SKM-1 treated with dmso at 0.1 percent for 144 hours (cell line): Measurements from ENCODE around the gene UBXN2A.
"Not testable (repeated sequence)": the region's sequence is repeated elsewhere in the genome, so short reads cannot be mapped to it uniquely, and the experiment has no call there.

Experiments
- DNase-seq: peaks from one replicate; lab custom pipeline; 2025; ENCODE audit not compliant: unreplicated experiment; lab: John Stamatoyannopoulos, UW

The UBXN2A gene

DNA sequence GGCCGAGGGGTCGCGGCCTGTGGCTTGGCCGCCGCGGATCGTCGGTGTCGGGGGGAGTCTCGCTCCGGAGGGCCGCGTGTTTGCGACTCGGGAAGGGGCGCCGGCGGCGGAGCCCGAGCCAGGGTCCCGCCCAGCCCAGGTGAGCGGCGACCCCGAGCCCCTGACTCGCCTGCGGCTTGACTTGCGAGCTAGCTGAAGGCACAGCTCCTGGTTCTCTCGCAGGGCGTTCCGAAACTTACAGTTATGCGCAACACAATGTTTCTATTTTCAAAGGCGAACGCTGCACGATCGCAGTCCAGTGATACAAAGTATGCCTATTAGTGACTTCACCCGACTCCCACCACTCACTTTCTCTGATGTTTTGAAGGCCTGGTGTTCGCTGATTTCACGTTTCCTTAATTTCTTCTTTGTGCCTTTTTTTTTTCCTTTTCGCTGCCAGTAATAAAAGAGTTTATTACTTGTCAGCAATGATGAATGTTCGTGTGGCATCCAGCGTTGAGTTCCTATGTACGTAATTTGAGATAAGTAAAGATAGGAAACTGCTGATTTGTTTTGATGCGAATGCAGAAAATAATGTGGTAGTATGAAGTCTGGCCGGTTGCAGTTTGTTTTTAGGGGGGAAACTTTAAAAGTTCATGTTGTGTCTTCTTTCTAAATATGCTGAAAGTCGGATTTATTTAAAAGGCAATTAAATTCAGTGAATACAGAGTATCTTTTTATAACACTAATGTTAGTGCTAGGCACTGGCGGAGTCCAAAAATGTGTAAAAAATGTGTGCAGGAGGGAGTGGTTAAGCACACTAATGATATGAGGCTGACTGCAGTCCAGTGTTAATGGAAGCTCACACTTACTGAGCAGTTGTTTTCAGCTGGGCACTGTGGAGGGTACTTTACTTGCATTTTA, 706 bp downstream of the UBXN2A start:
- no peak for DNase-seq

DNA sequence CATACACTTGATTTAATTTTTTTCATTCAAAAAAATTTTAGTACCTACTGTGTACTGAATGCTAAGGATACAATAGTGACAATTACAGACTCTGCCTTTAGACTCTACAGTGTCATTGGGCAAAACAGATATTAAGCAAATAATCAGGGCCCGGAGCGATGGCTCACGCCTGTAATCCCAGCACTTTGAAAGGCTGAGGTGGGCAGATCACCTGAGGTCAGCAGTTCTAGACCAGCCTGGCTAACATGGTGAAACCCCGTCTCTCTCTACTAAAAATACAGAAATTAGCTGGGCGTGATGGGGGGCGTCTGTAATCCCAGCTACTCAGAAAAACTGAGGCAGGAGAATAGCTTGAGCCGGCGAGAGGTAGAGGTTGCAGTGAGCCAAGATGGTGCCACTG, 1.4 kb downstream of the UBXN2A start:
- no peak for DNase-seq

DNA sequence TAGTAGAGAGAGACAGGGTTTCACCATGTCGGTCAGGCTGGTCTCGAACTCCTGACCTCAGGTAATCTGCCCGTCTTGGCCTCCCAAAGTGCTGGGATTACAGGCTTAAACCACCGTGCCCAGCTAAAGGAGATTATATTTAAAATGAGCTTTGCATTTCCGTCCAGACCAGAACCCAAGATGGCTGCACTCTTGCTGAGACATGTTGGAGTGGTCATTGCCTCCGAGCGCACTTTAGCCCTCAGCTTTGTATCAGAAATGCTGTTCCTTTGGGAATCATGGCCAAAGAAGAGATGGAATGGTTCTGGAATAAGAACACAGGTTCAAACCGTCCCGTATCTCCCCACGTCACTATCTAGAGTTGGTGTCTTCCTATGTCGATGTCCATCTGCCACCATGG, 3.4 kb downstream of the UBXN2A start:
- no peak for DNase-seq

DNA sequence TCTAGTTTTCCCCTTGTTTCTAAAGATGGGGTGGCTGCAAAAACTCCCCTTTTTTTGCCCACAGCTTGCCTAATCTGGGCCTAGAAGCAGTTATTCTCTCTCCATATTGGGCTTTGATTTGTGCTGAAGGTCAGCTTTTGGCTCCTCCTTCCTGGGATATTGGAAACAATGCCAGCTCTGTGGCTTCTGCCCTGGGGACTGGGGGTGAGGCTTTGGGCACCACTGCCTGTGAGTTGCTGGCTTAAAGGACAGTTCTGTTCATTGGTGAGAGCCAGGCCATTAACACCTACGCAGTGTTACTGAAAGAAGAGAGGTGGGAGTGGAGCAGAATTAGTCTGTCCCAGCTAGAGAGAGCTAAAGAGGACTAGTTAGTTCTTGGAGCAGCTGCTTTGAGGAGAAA, 4.3 kb downstream of the UBXN2A start:
- DNase-seq, result no peak

DNA sequence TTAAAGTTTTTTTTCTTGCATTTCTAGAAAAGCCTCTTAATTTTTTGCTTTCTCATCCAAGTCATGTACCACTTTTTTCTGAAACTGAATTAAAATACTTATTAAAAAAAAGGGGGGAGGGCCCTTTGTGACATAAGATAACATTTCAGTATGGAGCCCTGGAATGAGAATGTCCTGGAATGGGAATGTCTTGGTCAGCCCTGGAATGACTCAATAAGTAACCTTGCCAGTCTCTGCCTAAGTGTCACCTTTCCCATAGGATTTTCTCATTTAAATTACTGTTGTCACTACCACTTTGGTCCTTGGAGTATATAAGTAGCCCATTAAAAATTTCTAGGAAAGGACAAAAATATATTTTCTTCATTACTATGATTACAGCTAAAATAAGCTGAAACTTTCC, 4.7 kb downstream of the UBXN2A start:
- no peak for DNase-seq

DNA sequence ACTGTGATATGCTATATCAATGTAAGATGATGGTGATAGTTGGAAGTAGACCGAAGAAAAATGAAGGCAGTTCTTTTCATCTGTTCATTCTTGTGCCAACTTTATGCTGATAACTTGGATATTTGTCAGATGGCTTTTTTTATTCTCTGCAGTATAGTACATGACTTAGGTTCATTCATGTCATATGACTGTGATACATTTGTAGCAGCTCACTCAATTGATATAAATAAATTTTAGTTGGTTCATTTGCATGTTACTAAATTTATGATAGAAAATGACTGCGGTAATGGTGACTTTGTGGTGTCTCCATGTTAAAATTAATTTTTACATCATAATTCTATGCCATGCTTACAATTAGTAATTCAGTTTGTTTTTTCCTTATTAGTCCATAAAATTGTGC, 7.1 kb downstream of the UBXN2A start:
- DNase-seq, result no peak

DNA sequence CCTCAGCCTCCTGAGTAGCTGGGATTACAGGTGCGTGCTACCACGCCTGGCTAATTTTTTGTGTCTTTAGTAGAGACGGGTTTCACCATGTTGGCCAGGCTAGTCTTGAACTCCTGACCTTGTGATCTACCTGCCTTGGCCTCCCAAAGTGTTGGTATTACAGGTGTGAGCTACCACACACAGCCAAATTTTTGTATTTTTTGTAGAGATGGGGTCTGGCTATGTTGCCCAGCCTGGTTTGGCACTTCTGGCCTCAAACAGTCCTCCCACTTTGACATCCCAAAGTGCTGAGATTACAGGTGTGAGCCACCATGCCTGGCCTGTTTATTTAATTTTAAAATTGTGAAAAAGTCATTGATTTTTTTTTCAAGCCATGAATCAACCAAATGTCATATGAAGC, 12.3 kb downstream of the UBXN2A start:
- DNase-seq, result not testable (repeated sequence)

DNA sequence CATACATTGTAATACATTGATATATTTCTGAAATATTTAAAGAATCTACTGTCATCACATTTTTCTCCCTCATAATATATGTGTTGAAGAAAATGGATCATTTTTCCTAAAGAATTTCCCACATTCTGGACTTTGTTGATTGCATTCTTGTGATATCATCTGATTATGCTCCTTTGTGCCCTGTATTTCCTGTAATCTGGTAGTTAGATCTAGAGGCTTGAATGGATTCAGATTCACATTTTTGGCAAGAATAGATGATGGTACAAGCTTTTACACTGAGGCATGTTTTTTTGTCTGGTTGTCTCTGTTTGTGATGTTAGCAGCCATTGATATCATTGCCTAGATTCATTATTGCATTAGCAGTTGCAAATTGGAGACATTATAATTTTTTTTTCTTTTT, 13.4 kb downstream of the UBXN2A start:
- DNase-seq, result no peak

DNA sequence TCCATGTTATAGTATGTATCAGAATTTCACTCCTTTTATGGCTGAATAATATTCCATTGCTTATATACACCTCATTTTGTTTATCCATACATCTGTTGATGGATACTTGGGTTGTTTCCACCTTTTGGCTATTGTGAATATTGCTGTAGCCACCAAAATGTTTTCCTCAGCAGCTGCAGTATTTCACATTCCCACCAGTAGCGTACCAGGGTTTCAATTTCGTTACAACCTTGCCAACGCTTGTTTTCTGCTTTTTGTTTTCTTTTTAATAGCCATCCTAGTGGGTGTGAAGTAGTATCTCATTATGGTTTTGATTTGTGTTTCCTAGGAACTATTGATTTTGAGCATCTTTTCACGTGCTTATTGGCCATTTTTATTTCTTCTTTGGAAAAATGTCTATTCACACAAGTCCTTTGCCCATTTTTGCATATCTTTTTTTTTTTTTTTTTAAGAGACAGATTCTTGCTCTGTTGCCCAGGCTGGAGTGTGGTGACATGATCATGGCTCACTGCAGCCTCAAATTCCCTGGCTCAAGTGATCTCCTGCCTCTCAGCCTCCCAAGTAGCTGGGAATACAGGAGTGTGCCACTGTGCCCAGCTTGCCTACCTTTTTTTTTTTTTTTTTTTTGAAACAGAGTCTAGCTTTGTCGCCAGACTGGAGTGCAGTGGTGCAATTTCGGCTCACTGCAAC, 14.2 kb downstream of the UBXN2A start:
- no peak for DNase-seq

DNA sequence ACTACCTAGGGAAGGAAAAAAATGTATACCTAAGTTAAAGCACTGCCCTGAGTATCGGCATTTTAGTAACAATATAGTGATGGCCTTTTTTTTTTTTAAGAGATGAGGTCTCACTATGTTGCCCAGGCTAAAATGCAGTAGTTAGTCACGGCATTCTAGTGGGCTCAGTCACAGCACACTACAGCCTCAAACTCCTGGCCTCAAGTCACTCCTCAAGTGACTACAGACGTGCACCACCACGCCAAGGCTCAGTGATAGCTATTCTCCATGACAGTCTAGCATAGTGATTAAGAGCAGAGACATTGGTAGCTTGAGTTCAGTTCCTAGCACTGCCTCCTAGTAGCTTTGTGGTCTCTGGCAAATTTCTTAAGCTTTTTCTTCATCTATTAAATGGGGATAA, 27.6 kb downstream of the UBXN2A start:
- DNase-seq, result no peak

DNA sequence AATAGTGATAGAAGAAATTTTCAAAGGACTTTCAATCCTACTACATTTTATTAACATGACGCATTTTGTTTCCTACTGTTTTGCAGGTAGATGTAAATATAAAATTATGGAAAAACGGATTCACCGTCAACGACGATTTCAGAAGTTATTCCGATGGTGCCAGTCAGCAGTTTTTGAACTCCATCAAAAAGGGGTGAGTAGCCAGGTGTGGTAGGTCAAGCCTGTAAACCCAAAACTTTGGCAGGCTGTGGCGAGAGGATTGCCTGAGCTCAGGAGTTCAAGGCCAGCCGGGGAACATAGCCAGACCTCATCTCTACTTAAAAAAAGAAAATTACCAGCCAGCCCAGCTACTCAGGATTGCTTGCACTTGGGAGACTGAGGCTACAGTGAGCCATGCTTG, 36.6 kb downstream of the UBXN2A start:
- no peak for DNase-seq

DNA sequence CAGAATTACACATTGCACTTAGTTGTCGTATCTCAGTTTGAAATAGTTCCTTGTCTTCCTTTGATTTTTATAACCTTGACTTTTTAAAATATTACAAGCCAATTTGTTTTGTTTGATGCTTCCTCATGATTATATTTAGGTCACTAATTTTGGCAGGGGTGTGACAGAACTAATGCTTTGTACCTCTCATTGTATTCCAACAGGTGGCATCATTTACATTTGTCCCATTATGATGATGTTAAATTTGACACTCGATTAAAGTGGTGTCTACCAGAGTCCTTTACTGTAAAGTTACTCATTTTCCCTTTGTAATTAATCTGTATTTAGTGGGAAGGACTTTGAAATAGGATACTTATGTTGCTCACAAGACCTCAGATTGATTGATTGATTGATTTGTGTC, 48.1 kb downstream of the UBXN2A start:
- DNase-seq, result peak; percentile 3

DNA sequence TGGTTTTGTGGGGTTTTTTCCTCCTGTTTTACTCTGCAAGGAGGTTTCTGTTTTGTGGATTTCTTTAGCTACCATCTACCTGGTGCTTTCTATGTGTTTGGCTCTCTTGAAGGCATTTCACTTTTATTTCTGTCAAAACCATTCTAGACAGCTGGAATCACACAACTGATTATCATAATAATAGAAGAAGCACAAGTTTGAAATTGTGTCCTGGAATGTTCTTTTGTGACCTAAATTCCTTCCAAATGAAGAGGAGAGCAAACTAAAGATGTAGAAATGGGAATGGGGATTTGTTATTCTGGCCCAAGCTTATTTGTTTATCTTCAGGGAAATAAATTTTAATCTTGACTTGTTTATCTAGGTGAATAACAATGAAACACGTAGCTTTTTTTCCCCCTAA, 52.7 kb downstream of the UBXN2A start:
- DNase-seq, result no peak

DNA sequence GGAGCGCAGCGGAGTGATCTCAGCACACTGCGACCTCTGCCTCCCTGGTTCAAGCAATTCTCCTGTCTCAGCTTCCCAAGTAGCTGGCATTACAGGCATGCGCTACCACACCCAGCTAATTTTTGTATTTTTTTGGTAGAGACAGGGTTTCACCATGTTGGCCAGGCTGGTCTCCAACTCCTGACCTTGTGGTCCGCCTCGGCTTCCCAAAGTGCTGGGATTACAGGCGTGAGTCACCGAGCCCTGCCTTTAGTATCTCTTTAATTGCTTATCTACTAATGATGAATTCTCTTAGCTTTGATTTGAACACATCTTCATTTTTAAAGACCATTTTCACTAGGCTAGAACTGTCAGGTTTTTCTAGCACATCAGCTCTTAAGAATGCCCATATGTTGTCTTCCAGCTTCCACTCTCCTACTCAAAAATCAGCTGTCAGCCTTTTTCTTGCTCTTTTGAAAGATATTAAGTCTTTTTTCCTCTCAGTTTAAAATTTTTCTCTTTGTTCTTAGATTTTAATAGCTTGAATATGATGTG, 53.5 kb downstream of the UBXN2A start:
- DNase-seq, result no peak

DNA sequence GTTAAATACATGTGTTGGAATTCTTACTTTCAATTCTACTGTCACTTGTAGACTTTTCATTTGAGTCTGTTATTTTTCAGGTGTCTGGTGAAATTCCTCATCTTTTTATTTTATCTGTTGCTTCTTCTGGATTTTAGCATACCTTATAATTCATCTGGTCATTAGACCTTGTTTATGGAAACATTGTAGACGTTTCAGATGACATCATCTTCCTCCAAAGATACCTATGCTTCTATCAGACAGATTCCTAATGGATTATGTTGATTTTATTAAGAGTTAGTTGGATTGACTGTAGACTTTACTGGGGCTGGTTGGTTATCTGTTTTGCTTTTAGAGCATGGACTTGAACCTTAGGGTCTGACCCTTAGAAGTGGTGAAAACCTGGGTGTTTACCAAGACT, 54.3 kb downstream of the UBXN2A start:
- DNase-seq, result no peak

DNA sequence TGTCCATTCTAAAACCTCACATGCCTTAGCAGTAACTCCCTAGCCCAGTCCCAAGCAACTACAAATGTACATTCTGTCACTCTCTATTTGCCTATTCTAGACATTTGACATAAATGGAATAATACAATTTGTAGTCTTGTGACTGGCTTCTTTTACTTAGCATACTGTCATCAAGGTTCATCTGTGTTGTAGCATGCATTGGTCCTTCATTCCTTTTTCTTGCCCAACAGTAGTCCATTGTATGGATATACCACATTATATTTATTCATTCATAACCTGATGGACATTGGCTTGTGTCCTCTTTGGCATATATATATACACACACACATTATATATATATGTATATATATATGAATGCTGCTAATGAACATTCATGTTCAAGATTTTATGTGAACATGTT, 67.4 kb downstream of the UBXN2A start:
- no peak for DNase-seq

DNA sequence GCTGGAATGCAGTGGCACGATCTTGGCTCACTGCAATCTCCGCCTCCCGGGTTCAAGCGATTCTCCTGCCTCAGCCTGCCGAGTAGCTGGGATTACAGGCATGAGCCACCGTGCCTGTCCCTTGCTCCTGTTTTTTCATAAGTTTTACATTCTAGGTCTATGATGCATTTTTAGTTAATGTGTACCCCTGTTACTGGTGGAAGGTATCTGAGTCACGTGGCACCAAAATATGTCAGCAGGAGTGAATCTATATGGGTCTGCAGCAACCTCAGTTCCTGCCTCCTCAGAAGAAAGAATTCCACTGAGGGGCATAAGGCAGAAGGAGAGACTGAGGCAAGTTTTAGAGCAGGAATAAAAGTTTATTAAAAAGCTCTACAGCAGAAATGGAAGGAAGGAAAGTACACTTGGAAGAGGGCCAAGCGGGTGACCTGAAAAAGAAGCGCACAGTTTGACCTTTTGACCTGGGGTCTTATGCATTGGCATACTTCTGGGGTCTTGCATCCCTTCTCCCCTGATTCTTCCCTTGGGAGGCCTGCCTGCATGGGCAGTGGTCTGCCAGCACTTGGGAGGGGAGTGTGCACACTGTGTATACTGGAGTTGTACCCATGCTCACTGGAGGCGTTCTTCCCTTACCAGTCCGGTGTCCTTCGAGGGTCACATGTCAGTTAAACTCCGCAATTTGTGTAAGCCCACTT, 68.6 kb downstream of the UBXN2A start:
- DNase-seq, result no peak

DNA sequence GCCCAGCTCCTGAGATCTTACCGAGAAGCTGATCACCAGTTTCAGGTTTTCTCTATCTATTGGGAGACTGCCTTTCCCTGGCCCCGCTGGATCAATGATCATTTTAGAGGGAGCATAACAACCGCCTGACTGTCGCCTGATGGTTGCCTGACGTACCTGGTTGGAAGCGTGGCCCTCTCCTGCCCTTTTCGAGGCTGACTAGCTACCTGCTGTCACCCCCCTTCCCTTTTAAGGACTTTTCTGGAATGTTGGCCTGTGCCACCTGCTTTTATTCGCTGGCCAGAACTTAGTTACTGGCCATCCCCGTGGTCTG, 69.1 kb downstream of the UBXN2A start:
- DNase-seq, result no peak

DNA sequence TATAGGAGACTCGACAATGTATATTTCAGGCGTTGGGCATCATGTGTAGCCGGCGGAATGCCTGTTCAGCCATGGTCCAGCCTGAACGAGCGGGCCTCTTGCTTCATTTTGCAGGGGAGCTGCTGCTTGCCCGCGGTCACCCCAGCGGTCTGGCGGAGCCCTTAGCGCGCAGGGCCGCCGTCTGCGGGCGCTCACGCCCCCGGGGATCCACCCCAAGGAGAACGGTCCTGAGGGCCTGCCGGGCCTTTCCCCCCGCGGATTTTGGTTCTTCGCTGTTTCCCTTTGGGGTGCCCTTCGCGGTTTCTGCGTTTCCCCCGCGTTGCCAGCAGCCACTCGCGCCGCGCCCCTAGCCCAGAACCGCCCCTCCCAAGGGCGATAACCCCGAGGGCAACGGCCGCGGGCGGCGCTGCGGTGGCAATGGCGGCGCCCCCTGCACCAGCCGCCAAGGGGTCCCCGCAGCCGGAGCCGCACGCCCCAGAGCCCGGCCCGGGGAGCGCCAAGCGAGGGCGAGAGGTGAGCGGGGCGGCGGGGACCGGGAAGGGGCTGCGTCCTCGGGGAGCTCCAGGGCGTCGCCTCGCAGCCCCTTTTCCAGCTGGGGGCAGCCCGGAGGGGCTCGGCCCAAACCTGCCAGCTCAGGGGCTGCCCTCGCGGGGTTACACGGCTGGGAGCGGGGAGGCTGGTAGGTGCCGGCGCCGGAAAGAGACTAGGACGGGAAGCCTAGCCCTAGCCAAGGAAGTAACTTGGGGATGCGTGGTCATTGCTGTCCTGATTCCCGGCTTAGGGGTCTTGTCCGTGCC, 69.6 kb downstream of the UBXN2A start, which contains the start of gene MFSD2B:
Gene MFSD2B (plus strand): TSS at position 406 of the 797 bp plus-strand sequence. CDS start 12 bp downstream, at position 418.
- no peak for DNase-seq

DNA sequence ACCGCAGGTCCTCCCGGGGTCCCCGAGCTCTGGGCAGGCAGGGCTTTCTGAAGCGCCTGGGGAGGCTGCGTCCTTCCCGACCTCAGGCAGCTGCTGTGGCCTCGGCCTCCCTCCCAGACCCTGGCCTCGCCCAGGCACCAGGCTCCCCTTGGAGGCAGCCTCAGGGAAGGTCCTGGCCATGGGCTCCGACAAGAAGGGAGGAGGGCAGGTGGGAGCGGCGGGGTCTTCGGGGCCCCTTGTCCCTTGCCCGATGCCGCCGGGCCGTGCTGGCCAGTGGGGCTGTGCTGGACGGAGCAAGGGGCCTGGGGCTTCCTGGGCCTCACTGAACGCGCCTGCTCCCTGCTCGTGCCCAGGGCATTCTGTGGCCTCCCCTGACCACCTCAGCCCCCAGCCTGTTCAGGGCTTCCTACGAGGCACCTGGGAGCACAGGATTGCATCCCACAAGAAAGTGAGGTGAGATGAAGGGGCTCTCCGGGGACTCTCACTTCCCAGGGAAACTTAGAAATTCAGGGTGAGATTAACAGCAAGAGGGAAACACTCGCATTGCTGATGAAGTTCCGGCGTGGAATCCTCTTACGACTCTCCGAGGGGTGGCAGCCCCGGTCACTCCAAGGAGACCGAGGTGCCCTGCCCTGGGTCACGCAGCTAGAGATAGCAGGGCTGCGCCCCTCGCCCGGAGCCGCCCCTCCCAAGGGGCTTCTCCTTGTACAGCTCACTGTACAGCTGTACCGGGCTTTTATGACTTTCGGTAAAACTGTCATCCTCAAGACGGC, 70.4 kb downstream of the UBXN2A start:
- no peak for DNase-seq
